ENCODE data around the gene ALDOB. TPM values are rescaled to one million over a fixed set of nuclear protein-coding genes. Genes with fewer than 3 reads are reported as not detected.

Gene ALDOB
- total RNA-seq, 4 donors from 2014 or later: 1.1 to 43.3 (median 2.0) TPM

DNA sequence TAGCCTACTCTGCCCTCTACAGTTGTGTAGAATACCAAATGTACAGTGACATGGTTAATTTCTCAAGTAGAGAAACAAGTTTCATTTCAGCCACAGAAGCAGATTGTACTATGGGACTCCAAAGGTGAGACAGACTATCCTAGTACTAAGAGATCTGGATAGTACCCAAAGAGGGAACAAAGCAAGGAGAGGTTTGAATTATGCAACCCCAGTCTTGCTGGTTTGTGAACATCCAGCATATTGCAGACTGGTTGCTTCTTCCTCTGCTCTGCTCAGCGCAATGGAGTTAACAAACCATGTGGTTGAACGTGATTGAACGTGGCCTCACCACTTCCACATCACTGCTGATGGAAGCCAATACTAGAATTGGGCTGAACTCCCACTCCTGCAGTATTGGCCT, 43.3 kb upstream of the ALDOB start:
- no peak for TF ChIP-seq POLR2A (IDR thresholded peaks at IDR 0.05)
- peak in 1 of 3 donors; percentile 30 for TF ChIP-seq POLR2AphosphoS5 (IDR thresholded peaks at IDR 0.05)
- TF ChIP-seq EP300 (IDR thresholded peaks at IDR 0.05): no peak
- TF ChIP-seq, protein P1, sequence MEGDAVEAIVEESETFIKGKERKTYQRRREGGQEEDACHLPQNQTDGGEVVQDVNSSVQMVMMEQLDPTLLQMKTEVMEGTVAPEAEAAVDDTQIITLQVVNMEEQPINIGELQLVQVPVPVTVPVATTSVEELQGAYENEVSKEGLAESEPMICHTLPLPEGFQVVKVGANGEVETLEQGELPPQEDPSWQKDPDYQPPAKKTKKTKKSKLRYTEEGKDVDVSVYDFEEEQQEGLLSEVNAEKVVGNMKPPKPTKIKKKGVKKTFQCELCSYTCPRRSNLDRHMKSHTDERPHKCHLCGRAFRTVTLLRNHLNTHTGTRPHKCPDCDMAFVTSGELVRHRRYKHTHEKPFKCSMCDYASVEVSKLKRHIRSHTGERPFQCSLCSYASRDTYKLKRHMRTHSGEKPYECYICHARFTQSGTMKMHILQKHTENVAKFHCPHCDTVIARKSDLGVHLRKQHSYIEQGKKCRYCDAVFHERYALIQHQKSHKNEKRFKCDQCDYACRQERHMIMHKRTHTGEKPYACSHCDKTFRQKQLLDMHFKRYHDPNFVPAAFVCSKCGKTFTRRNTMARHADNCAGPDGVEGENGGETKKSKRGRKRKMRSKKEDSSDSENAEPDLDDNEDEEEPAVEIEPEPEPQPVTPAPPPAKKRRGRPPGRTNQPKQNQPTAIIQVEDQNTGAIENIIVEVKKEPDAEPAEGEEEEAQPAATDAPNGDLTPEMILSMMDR (IDR thresholded peaks at IDR 0.05): peak in 1 of 2 donors; percentile 6
- no peak overlapping the region for H3K4me3 ChIP-seq
- peak overlapping the region; percentile 90 for H3K27ac ChIP-seq
- no peaks in the 10 kb centered on the region for H3K9me3 ChIP-seq
- H3K4me1 ChIP-seq: peaks cover 51% of the 10 kb centered on the region
- no peaks in the 10 kb centered on the region for H3K27me3 ChIP-seq
- 49% methylated on average over 3 of the region's 3 CpGs for WGBS
- DNase-seq (ENCODE audit: low spot score in 2 of 2): no peak
- peaks cover 21% of the 10 kb centered on the region for H3K36me3 ChIP-seq

DNA sequence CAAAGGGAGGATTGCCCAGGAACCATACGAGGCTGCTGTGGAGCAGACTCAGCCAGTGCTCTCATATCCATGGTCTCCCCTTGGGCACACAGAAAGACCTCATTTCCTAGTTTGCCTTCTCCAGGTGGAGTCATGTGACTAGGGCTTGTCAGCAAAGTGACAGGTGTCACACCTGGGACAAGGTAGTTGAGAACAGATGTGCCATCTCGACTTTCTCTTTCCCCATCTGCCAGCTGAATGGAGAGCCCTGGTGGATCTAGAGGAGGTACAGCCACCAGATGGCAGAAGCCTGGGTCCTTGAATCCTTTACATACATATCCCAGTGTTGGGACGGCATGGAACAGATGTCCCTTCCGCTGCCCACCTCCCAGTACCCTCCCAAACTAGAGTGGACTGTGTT, 42.9 kb upstream of the ALDOB start:
- Histone ChIP-seq H3K36me3 (peaks cover 23% of the 10 kb centered on the region), H3K27ac (peak overlapping the region; percentile 90), H3K4me3 (no peak overlapping the region), H3K27me3 (no peaks in the 10 kb centered on the region), H3K9me3 (no peaks in the 10 kb centered on the region), H3K4me1 (peaks cover 51% of the 10 kb centered on the region)
- DNase-seq (ENCODE audit: low spot score in 2 of 2): no peak
- no peak for TF ChIP-seq POLR2AphosphoS5 (IDR thresholded peaks at IDR 0.05)
- TF ChIP-seq, protein P1 (IDR thresholded peaks at IDR 0.05): peak in 1 of 2 donors; percentile 27
- WGBS: 66% methylated on average over 4 of the region's 4 CpGs

DNA sequence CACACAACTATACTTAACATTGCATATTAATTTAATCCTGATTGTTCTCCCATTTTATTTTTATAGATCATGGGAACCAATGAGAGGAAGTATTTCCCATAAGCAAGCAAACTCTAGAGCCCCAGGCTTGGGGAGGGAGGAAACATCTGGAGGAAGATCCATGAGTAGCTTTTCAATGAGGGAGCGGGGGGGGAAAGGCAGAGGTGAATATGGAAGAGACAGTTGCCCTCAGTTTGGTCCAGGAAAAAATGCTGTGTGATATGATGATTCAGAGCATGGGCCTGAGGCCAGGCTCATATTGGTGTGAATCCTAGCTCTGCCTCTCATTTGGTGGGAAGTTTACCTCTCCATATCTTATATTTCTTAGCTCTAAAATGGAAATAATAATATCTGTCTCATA, 42.2 kb upstream of the ALDOB start:
- DNase-seq (ENCODE audit: low spot score in 2 of 2): no peak
- Histone ChIP-seq H3K27ac (peak overlapping the region; percentile 90), H3K36me3 (peaks cover 23% of the 10 kb centered on the region), H3K4me1 (peaks cover 51% of the 10 kb centered on the region), H3K4me3 (no peak overlapping the region), H3K27me3 (no peaks in the 10 kb centered on the region), H3K9me3 (no peaks in the 10 kb centered on the region)
- WGBS: 48% methylated on average over 1 of the region's 1 CpG
- TF ChIP-seq, protein P1 (IDR thresholded peaks at IDR 0.05): no peak
- TF ChIP-seq POLR2AphosphoS5 (IDR thresholded peaks at IDR 0.05) (no peak), EP300 (IDR thresholded peaks at IDR 0.05) (no peak), POLR2A (IDR thresholded peaks at IDR 0.05) (no peak)

DNA sequence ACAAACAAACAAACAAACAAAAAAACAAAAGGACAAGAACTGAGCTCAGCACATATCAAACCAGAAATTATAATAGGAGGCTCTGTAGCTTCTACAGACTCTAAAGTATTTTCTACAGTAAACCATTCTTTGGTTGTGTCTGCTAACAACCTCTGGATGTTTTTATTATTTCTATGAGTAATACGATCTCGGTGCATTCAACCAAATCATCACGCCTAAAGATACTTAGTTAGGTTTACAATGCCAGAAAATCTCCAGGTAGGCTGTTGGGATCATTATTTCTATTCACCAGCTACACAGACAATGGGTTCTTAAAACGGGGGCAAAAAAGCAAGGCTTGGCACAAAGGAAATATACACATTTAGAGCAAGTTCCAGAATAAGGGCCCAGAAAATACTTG, 41.6 kb upstream of the ALDOB start:
- 65% methylated on average over 4 of the region's 4 CpGs for WGBS
- peak overlapping the region; percentile 90 for H3K27ac ChIP-seq
- no peak for DNase-seq (ENCODE audit: low spot score in 2 of 2)
- peaks cover 51% of the 10 kb centered on the region for H3K4me1 ChIP-seq
- H3K9me3 ChIP-seq: no peaks in the 10 kb centered on the region
- TF ChIP-seq POLR2AphosphoS5 (IDR thresholded peaks at IDR 0.05) (no peak), EP300 (IDR thresholded peaks at IDR 0.05) (no peak), POLR2A (IDR thresholded peaks at IDR 0.05) (no peak)
- TF ChIP-seq, protein P1 (IDR thresholded peaks at IDR 0.05): no peak
- no peak overlapping the region for H3K4me3 ChIP-seq
- H3K27me3 ChIP-seq: no peaks in the 10 kb centered on the region
- peaks cover 23% of the 10 kb centered on the region for H3K36me3 ChIP-seq

DNA sequence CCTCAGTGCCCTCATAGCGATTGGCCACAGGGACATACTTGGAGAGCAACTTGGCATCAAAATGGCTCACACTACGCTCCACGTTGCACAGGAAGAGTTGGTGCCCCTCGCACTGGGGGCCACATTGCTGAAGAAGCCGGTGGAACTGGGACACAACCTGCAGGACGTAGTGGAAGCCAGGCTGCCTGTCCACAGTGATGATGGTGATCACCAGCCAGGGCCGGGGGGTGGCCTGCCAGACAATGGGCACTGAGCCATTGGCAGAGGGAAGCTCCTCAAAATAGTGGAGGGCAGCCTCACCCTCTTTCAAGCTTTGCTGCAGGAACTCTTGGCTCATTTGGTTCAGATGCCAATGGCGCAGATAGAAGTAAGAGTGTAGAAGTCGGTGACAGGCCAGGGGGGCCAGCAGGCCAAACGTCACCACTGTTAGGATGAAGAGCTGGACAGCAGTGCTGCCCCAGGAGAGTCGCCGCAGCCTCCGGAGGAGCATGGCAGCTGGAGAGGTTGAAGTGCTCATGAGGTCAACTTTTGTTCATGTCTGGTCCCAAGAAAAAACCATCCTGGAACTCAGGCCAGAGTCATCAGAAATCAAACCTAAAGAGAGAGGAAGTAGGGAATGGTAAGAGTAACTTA, 41.1 kb upstream of the ALDOB start:
- H3K4me1 ChIP-seq: peaks cover 48% of the 10 kb centered on the region
- 93% methylated on average over 13 of the region's 13 CpGs for WGBS
- TF ChIP-seq EP300 (IDR thresholded peaks at IDR 0.05) (no peak), POLR2A (IDR thresholded peaks at IDR 0.05) (no peak), POLR2AphosphoS5 (IDR thresholded peaks at IDR 0.05) (no peak)
- TF ChIP-seq, protein P1 (IDR thresholded peaks at IDR 0.05): no peak
- H3K9me3 ChIP-seq: no peaks in the 10 kb centered on the region
- H3K4me3 ChIP-seq: no peak overlapping the region
- no peak for DNase-seq (ENCODE audit: low spot score in 2 of 2)
- peaks cover 23% of the 10 kb centered on the region for H3K36me3 ChIP-seq
- H3K27me3 ChIP-seq: no peaks in the 10 kb centered on the region
- H3K27ac ChIP-seq: no peak overlapping the region
